ENCODE data around the gene DMRTA2. TPM values are rescaled to one million over a fixed set of nuclear protein-coding genes. Genes with fewer than 3 reads are reported as not detected.

DMRTA2 gene
- total and polyA plus RNA-seq, 9 of the 15 experiments (the other 6 are each of a cell fraction or from before 2014, with no cell fraction given) = not detected

DNA sequence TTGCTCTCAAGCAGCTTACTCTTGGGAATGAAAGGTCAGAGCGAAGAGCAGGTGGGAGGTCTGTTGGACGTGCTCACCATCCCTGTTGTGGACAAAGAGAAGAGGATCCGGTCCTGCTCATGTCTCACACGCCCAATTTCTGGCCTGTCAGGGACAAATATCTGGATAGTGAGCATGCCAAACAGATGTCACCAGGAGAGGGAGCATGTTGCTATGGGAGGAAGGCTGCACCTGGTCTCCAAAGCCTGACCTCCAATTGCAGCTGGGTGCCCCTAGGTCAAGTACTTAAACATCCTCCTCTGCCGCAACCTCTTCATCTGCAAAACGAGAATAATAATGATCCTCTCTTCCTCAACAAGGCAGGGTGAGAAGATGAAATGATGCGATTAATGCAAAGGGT lies 53.4 kb downstream of the DMRTA2 start:
- BruUV-seq (replicated peaks) = no TSS peak
- Histone ChIP-seq H3K9me3 (replicated peaks; ENCODE audit: control insufficient read depth, insufficient read depth, low read depth, low read length) (no peaks in the 10 kb centered on the region), H3K9ac (ENCODE audit: insufficient read depth in 1 of 2, low read depth in 2 of 2, low read length in 2 of 2) (no peak overlapping the region), H3K27me3 (ENCODE audit: control insufficient read depth in 2 of 2, insufficient read depth in 2 of 2, low read length in 2 of 2) (peaks cover 2 to 4% of the 10 kb centered on the region in 2 experiments; a peak in 3 of 5 replicates), H3K9me1 (ENCODE audit: control insufficient read depth, insufficient read depth, low read length) (no peaks in the 10 kb centered on the region), H3K27ac (ENCODE audit: extremely low read depth, low read depth, low read length) (no peak overlapping the region), H3K79me2 (ENCODE audit: control insufficient read depth, insufficient read depth, low read length) (no peaks in the 10 kb centered on the region), H3K4me2 (ENCODE audit: insufficient read depth, low read length) (no peak overlapping the region), H4K20me1 (replicated peaks; ENCODE audit: control insufficient read depth, insufficient read depth, low read length) (no peaks in the 10 kb centered on the region), H2AFZ (ENCODE audit: low read depth, low read length) (no peak overlapping the region), H3K36me3 (ENCODE audit: control insufficient read depth, insufficient read depth, low read length) (no peaks in the 10 kb centered on the region), H3K4me1 (replicated peaks in 1 of 2; ENCODE audit: control insufficient read depth in 2 of 2, insufficient read depth in 2 of 2, low read length in 2 of 2) (peaks cover 0 to 3% of the 10 kb centered on the region in 2 experiments; a peak in 1 of 5 replicates), H3K4me3 (no peak overlapping the region)
- no peak for FAIRE-seq
- POLR2A ChIA-PET = no interaction called here
- DNase-seq (ENCODE audit: extremely low read depth in 1 of 4, low spot score in 3 of 4) = peak in 1 of 4 experiments; percentile 21
- intact Hi-C loops (cut with micrococcal nuclease) (loop anchor here (2.0 to 10.0 kb wide), 3 partner anchors 503 to 915 kb away; no protein-coding TSS in a partner anchor), in situ Hi-C loops (cut with MboI) (loop anchor here (10.0 to 25.0 kb wide), 2 partner anchors 692 to 825 kb away; no protein-coding TSS in a partner anchor)
- WGBS (ENCODE audit: insufficient coverage, low coverage, missing lambda C conversion rate) = 1% methylated on average over 7 of the region's 7 CpGs
- CTCF ChIA-PET (ENCODE audit: low intra/inter-chr PET ratio) = interaction anchor here (1.4 to 3.1 kb wide), 2 partner anchors 236 to 365 kb away, joined by 4 to 15 read pairs; no protein-coding TSS in a partner anchor
- ATAC-seq = peak; percentile 60
- TF ChIP-seq NR2C1 (IDR thresholded peaks at IDR 0.05) = no peak
- TF ChIP-seq NR2C1 (tag; IDR thresholded peaks at IDR 0.05) = no peak
- TF ChIP-seq, protein P1, sequence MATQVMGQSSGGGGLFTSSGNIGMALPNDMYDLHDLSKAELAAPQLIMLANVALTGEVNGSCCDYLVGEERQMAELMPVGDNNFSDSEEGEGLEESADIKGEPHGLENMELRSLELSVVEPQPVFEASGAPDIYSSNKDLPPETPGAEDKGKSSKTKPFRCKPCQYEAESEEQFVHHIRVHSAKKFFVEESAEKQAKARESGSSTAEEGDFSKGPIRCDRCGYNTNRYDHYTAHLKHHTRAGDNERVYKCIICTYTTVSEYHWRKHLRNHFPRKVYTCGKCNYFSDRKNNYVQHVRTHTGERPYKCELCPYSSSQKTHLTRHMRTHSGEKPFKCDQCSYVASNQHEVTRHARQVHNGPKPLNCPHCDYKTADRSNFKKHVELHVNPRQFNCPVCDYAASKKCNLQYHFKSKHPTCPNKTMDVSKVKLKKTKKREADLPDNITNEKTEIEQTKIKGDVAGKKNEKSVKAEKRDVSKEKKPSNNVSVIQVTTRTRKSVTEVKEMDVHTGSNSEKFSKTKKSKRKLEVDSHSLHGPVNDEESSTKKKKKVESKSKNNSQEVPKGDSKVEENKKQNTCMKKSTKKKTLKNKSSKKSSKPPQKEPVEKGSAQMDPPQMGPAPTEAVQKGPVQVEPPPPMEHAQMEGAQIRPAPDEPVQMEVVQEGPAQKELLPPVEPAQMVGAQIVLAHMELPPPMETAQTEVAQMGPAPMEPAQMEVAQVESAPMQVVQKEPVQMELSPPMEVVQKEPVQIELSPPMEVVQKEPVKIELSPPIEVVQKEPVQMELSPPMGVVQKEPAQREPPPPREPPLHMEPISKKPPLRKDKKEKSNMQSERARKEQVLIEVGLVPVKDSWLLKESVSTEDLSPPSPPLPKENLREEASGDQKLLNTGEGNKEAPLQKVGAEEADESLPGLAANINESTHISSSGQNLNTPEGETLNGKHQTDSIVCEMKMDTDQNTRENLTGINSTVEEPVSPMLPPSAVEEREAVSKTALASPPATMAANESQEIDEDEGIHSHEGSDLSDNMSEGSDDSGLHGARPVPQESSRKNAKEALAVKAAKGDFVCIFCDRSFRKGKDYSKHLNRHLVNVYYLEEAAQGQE (IDR thresholded peaks at IDR 0.05; ENCODE audit: borderline replicate concordance) = peak; percentile 8; the same call in 1 of the 2 replicates
- TF ChIP-seq, protein P1 (CRISPR knock-in tag; IDR thresholded peaks at IDR 0.05; ENCODE audit: low read depth) = no peak
- TF ChIP-seq TRIM28 (IDR thresholded peaks at IDR 0.05) = no peak
- TF ChIP-seq ZSCAN29 (IDR thresholded peaks at IDR 0.05) = no peak
- TF ChIP-seq NFATC3 (IDR thresholded peaks at IDR 0.05) = no peak
- TF ChIP-seq, protein P2, sequence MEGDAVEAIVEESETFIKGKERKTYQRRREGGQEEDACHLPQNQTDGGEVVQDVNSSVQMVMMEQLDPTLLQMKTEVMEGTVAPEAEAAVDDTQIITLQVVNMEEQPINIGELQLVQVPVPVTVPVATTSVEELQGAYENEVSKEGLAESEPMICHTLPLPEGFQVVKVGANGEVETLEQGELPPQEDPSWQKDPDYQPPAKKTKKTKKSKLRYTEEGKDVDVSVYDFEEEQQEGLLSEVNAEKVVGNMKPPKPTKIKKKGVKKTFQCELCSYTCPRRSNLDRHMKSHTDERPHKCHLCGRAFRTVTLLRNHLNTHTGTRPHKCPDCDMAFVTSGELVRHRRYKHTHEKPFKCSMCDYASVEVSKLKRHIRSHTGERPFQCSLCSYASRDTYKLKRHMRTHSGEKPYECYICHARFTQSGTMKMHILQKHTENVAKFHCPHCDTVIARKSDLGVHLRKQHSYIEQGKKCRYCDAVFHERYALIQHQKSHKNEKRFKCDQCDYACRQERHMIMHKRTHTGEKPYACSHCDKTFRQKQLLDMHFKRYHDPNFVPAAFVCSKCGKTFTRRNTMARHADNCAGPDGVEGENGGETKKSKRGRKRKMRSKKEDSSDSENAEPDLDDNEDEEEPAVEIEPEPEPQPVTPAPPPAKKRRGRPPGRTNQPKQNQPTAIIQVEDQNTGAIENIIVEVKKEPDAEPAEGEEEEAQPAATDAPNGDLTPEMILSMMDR (IDR thresholded peaks at IDR 0.05 in 2 of 3, conservative IDR thresholded peaks at IDR 0.05 in 1 of 3; ENCODE audit: insufficient read depth in 2 of 3, low read depth in 1 of 3, low read length in 3 of 3) = peak; percentile 38 to 48 (median 48); a peak in 4 of 6 replicates
- TF ChIP-seq SMC3 (conservative IDR thresholded peaks at IDR 0.05; ENCODE audit: insufficient read depth, low read depth, low read length) = 0 out of 2 replicates have a peak, but pooled peaks have one; percentile 4
- TF ChIP-seq, protein P3, sequence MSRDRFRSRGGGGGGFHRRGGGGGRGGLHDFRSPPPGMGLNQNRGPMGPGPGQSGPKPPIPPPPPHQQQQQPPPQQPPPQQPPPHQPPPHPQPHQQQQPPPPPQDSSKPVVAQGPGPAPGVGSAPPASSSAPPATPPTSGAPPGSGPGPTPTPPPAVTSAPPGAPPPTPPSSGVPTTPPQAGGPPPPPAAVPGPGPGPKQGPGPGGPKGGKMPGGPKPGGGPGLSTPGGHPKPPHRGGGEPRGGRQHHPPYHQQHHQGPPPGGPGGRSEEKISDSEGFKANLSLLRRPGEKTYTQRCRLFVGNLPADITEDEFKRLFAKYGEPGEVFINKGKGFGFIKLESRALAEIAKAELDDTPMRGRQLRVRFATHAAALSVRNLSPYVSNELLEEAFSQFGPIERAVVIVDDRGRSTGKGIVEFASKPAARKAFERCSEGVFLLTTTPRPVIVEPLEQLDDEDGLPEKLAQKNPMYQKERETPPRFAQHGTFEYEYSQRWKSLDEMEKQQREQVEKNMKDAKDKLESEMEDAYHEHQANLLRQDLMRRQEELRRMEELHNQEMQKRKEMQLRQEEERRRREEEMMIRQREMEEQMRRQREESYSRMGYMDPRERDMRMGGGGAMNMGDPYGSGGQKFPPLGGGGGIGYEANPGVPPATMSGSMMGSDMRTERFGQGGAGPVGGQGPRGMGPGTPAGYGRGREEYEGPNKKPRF (IDR thresholded peaks at IDR 0.05; ENCODE audit: low read depth, low read length) = no peak
- peak in 1 of 2 experiments; percentile 51; a peak in 2 of 4 replicates for TF ChIP-seq RAD21 (CRISPR knock-in tag; conservative IDR thresholded peaks at IDR 0.05 in 1 of 2, IDR thresholded peaks at IDR 0.05 in 1 of 2)
